ENCODE results near the gene TUBB2B. TPM values are rescaled to one million over a fixed set of nuclear protein-coding genes. Genes with fewer than 3 reads are reported as not detected.

TUBB2B gene
- total and polyA plus RNA-seq, 9 of the 15 experiments (the other 6 are each of a cell fraction or from before 2014, with no cell fraction given) = 0.11 to 9.7 (median 4.6) TPM

DNA sequence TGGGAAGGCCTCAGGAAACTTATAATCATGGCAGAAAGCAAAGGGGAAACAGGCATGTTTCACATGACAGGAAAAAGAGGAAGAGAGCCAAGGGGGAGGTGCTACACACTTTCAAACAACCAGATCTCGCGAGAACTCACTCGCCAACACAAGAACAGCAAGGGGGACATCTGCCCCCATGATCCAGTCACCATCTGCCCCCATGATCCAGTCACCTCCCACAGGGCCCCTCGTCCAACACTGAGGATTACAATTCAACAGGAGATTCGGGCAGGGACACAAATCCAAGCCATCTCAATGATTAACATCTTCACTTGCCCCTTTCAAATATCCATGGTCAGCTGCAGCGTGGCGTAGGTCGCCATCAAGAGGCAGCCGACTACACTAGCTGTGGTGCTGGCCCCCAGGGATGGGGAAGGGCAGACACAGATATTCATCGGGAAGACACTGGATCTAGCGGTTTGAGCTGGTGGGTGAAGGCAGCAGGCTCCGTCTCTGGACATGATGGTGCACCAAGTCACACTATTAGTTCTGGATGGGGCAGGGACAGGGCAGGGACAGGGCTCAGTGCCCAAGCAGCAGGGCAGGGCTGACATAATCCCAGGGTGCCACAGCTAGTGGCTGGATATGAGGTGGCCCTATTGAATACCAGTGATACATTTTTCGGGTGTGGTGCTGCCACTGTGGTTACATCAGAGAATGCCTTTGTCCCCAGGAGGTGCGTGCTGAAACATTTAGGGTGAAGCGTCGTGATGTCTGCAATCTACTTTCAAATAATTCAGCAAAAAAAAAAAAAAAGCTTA lies 31.6 kb downstream of the TUBB2B start (continued):
- TF ChIP-seq MTA3 (IDR thresholded peaks at IDR 0.05; ENCODE audit: borderline replicate concordance) (peak; percentile 30; the same call in 1 of the 2 replicates), POU5F1 (IDR thresholded peaks at IDR 0.05; ENCODE audit: borderline replicate concordance, low read depth, low read length, partially characterized antibody) (no peak), ZNF232 (CRISPR knock-in tag; IDR thresholded peaks at IDR 0.05) (no peak), SMAD4 (CRISPR knock-in tag; conservative IDR thresholded peaks at IDR 0.05) (peak; percentile 57; the same call in 1 of the 2 replicates), RBFOX2 (IDR thresholded peaks at IDR 0.05; ENCODE audit: low read depth, low read length) (peak; percentile 72), MCM3 (IDR thresholded peaks at IDR 0.05) (no peak), MAZ (CRISPR knock-in tag; conservative IDR thresholded peaks at IDR 0.05 in 1 of 2, IDR thresholded peaks at IDR 0.05 in 1 of 2) (peak in 1 of 2 experiments; percentile 84; a peak in 2 of 4 replicates), NBN (IDR thresholded peaks at IDR 0.05; ENCODE audit: low read depth) (0 out of 2 replicates have a peak, but pooled peaks have one; percentile 66), BACH1 (tag; IDR thresholded peaks at IDR 0.05) (0 out of 2 replicates have a peak, but pooled peaks have one; percentile 51), ARID1B (IDR thresholded peaks at IDR 0.05) (peak; percentile 61), EGR1 (conservative IDR thresholded peaks at IDR 0.05) (no peak; the same call in 1 of the 2 replicates), ZBTB7A (IDR thresholded peaks at IDR 0.05; ENCODE audit: borderline replicate concordance, control insufficient read depth, low read depth, low read length) (peak; percentile 14; the same call in 1 of the 2 replicates), FOXM1 (IDR thresholded peaks at IDR 0.05; ENCODE audit: low read depth) (0 out of 2 replicates have a peak, but pooled peaks have one; percentile 72), FOXM1 (CRISPR knock-in tag; IDR thresholded peaks at IDR 0.05; ENCODE audit: low read depth) (0 out of 2 replicates have a peak, but pooled peaks have one; percentile 59), ZNF696 (CRISPR knock-in tag; conservative IDR thresholded peaks at IDR 0.05) (no peak), FOXK2 (conservative IDR thresholded peaks at IDR 0.05 in 1 of 2, IDR thresholded peaks at IDR 0.05 in 1 of 2; ENCODE audit: low read depth in 2 of 2) (peak; percentile 87 to 90), ZNF830 (CRISPR knock-in tag; IDR thresholded peaks at IDR 0.05) (0 out of 2 replicates have a peak, but pooled peaks have one; percentile 49), ZNF41 (CRISPR knock-in tag; conservative IDR thresholded peaks at IDR 0.05) (no peak), ZNF431 (CRISPR knock-in tag; IDR thresholded peaks at IDR 0.05) (0 out of 2 replicates have a peak, but pooled peaks have one; percentile 40), MXI1 (IDR thresholded peaks at IDR 0.05; ENCODE audit: low read depth, low read length) (peak; percentile 58; the same call in 1 of the 2 replicates), MYC (IDR thresholded peaks at IDR 0.05; ENCODE audit: low read depth, low read length) (peak; percentile 54; the same call in 1 of the 2 replicates), MYC (CRISPR knock-in tag; IDR thresholded peaks at IDR 0.05; ENCODE audit: borderline replicate concordance, low read depth) (no peak), ZNF778 (CRISPR knock-in tag; IDR thresholded peaks at IDR 0.05) (no peak), CBX5 (IDR thresholded peaks at IDR 0.05; ENCODE audit: borderline replicate concordance, low read depth) (no peak), NR4A1 (CRISPR knock-in tag; IDR thresholded peaks at IDR 0.05) (no peak), NR4A1 (tag; IDR thresholded peaks at IDR 0.05) (peak; percentile 17; the same call in 1 of the 2 replicates), SIN3A (IDR thresholded peaks at IDR 0.05; ENCODE audit: borderline replicate concordance in 2 of 2, control insufficient read depth in 1 of 2, low read depth in 2 of 2, low read length in 2 of 2) (0 out of 4 replicates have a peak, but pooled peaks of 1 of the 2 experiments have one; percentile 21)
- TF ChIP-seq, protein P1, sequence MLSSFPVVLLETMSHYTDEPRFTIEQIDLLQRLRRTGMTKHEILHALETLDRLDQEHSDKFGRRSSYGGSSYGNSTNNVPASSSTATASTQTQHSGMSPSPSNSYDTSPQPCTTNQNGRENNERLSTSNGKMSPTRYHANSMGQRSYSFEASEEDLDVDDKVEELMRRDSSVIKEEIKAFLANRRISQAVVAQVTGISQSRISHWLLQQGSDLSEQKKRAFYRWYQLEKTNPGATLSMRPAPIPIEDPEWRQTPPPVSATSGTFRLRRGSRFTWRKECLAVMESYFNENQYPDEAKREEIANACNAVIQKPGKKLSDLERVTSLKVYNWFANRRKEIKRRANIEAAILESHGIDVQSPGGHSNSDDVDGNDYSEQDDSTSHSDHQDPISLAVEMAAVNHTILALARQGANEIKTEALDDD (IDR thresholded peaks at IDR 0.05) = 0 out of 2 replicates have a peak, but pooled peaks have one; percentile 33
